ENCODE data around the gene BAHCC1.
A peak's percentile ranks its signal among the peaks of the same experiment; 100 is the strongest.

Gene BAHCC1

GRCh38 chr17:81365601-81366585 lies 29.4 kb upstream of the BAHCC1 start:
- DNase-seq: no peak
- intact Hi-C loops (cut with DNase I): no loop called here

- intact Hi-C loops (cut with DNase I): no loop called here
Measured at GRCh38 chr17:81366648-81367047, 28.6 kb upstream of the BAHCC1 start.

DNA sequence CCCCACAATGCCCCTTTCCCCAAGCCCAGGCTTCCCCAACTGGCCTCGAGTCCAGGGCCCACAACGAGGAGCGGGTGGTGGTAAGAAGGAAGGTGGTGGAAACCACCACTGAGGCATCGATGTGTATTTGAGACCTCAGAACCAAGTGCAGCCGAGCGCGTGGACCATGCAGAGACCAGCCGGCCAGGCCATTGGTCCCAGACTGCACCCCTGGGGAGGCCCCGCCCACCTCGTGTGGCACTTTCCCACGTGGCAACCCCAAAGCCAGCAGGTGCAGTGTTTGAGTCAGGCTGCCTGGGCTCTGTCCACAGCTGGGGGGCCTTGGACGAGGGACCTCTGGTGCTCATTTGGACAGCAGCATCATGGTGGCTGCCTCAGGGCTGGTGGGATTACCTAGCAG lies 28.1 kb upstream of the BAHCC1 start:
- no peak for DNase-seq
- intact Hi-C loops (cut with DNase I): no loop called here

More at GRCh38 chr17:81366648-81367047, 28.6 kb upstream of the BAHCC1 start:
- DNase-seq: no peak

DNA sequence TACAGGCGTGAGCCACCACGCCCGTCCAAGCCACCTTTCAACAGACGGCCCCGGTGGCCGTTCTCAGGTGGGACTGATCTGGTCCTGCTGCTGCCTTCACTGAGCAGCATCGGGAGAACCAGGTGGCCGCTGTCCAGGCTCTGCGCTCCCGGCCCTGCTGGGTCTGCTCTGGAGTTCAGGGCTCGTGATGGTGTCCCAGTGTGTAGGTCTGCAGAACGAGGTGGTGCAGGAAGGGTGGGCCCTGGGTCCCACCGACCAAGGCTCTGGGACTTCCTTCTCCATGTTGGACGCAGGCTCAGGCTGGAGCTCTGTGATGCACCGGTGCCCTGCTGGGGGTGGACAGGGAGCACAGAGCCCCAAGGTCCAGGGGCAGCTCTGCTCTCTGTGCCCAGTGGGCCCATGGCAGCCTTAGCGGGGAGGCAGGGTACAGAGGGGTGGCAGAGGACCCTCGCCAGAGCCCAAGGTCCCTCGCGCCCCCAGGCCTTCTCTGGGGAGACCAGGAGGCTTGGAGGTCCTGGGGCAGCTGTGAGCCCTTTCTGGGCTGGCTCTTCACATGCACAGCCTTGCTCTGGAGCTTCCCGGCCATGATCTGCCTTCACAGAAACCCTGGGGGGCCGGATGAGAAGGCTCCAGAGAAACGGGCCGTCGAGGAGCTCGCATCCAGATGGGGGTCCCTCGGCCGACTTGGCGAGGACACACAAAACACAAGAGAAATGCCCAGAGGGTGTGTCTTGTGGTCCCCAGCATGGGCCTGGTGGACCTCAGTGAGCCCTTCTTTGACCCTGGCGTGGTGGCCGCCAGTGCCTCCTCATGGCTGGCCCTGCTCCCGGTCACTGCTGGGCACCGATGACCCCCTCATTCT lies 26.9 kb upstream of the BAHCC1 start:
- intact Hi-C loops (cut with DNase I): no loop called here
- no peak for DNase-seq

- DNase-seq: no peak
- intact Hi-C loops (cut with DNase I): no loop called here
Measured at GRCh38 chr17:81370294-81370693, 25.0 kb upstream of the BAHCC1 start.

DNA sequence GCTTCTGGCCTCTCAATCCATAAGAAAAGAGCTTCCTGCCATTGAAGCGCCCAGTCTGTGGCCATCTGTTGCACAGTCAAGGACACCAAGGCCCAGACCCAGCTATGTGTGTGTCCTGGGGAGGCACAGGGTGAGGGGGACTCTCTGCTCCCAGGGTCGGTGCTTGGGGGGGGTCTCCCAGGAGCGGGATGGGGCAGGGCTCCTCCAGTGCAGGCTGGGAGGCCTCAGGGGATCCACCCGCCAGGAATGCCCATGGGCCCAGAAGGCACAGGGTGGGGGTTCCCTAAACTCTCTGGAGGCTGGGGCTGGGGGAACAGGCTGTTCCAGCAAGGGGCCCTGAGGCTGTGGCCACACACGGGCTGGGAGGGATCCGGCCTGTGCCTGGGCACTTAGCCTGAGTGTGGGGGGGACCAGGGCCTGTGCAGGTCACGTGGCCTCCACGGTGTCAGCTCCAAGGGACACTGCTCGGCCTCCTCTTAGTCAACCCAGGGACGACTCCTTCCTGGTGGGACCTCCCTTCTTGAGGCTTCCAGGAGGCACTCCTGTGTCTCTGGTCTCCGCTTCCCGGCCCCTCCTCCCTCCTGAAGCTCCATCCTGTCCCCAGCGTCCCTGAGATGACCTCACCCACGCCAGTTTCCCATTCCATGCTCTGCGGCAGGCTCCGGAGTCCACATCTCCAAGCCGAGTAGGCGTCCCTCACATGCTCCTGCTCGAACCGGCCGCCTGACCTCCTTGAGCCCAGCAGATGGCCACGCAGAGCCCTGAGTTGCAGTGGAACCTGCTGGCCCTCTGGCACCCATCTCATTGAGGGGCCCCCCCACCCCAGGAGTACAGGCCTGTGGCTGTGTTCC lies 23.1 kb upstream of the BAHCC1 start:
- DNase-seq: peak; percentile 32 to 91 (median 79)
- intact Hi-C loops (cut with DNase I): no loop called here

DNA sequence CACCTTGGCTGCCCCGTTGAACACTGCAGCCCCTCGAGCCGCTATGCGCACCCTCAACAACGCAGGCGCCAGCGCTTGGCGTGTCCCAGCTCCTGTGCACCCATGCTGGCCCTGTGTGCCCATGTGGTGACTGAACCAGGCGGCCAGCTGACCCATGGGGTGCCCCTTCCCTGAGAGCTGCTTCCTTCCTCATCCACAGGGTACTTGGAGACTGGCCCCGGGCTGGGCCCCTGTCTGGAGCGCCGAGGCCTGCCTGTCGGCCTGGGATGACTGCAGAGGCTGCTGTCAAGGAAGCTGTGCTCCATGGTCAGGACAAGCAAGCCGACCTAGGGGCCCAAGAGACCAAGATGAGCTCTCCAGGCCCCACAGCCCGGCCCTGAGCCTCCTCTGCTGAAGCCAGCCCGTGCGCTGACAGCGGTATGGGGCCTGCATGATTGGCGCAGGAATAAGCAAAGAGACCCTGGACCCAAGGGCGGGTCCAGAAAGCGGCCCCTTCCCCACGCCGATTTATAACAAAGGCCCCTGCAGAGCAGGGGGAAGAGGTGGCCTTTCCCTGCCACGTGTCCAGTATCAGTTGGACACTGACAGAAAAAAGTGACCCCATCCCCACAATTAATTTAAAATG lies 21.6 kb upstream of the BAHCC1 start:
- intact Hi-C loops (cut with DNase I): no loop called here
- DNase-seq: peak in 10 of 42 donors; percentile 25 to 58 (median 35)

- DNase-seq: no peak
- intact Hi-C loops (cut with DNase I): no loop called here
Measured at GRCh38 chr17:81374890-81375289, 20.4 kb upstream of the BAHCC1 start.

- intact Hi-C loops (cut with DNase I): no loop called here
- peak in 1 of 42 donors; percentile 1 for DNase-seq
Measured at GRCh38 chr17:81376946-81377714, 18.1 kb upstream of the BAHCC1 start.

DNA sequence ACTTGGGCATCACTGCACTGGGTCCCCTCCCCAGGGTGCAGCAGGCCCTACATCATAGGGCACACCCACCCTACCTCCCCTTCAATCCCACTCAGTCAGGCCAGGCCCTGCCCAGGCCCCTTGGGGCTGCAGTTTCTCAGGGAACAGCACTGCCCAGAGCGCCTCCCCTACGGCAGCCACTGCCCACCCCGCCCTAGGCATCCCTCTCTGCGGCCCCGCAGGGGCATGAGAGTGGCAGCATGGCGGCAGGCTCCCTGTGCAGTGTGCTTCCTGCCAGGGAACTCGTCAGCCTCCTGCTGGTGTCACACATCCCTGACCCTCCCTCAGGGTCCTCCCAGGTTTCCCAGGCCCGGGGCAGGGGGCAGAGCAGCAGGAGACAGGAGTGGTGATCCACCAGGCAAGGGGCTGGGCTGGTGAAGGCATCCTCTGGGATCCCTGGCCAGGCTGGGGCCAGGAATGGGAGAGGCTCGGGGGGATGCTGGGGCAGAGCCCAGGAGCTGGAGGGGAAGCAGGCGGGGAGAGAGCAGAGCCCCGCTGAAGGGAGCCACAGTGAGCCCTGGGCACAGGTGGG lies 16.2 kb upstream of the BAHCC1 start:
- DNase-seq: no peak
- intact Hi-C loops (cut with DNase I): no loop called here

DNA sequence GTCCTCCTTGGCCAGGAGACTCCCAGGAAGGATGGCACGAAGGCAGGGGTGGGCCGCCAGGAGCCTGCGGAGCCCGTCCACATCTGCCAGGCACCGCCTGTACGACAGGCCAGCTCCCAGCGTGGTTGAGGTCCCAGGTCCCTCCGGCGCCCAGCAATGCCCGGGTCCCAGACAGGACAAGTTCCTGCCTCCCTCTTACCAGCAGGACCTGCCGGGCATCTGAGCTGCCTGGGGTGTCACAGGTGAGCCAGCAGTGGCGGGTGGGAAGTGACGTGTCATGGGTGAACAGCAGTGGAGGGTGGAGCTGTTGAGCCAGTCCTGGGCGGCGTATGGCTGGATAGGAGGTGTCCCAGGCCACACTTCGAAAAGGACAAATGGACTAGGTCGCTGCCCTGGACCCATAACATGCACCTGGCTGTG lies 15.7 kb upstream of the BAHCC1 start:
- DNase-seq: peak in 2 of 42 donors; percentile 16 to 42
- intact Hi-C loops (cut with DNase I): no loop called here

GRCh38 chr17:81380131-81380530 lies 15.1 kb upstream of the BAHCC1 start:
- intact Hi-C loops (cut with DNase I): no loop called here
- no peak for DNase-seq

DNA sequence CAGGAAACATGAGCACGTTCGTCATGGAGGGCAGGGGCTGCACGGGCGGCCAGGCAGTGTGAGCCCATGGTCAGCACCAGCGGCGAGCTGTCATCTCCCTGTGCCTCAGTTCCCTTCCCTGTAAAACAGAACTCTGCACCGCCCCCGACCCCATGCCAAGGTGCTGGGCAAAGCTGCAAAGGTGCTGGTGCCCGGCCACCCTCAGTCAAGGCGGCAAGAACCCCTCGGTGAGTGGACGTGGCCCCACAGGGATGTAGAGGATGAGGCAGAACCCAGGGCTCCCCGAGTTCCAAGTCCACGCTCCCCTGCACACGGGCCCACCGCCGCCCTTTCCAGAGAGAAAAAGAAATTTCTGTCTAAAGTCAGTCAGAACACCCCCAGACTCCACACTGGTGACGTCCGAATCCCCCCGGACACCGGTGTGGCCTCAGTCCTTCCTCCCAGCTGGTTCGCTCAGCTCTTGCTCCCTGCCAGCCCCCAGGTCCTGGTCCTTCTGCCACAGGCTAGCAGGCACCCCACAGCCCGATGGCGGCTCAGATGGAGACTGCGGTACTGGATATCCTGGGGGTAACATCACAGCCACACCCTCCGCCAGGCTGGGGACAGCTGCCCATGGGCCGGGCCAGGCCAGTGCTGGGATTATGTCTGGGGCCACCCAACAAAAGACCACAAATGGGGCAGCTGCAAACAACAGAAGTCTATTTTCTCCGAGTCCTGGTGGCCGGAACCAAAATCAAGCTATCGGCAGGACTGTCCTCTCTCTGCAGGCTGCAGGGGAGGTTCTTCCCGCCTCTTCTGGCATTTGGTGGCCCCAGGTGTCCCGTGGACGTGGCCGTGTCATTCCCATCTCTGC lies 14.4 kb upstream of the BAHCC1 start:
- peak in 29 of 42 donors; percentile 36 to 85 (median 63) for DNase-seq
- intact Hi-C loops (cut with DNase I): no loop called here

DNA sequence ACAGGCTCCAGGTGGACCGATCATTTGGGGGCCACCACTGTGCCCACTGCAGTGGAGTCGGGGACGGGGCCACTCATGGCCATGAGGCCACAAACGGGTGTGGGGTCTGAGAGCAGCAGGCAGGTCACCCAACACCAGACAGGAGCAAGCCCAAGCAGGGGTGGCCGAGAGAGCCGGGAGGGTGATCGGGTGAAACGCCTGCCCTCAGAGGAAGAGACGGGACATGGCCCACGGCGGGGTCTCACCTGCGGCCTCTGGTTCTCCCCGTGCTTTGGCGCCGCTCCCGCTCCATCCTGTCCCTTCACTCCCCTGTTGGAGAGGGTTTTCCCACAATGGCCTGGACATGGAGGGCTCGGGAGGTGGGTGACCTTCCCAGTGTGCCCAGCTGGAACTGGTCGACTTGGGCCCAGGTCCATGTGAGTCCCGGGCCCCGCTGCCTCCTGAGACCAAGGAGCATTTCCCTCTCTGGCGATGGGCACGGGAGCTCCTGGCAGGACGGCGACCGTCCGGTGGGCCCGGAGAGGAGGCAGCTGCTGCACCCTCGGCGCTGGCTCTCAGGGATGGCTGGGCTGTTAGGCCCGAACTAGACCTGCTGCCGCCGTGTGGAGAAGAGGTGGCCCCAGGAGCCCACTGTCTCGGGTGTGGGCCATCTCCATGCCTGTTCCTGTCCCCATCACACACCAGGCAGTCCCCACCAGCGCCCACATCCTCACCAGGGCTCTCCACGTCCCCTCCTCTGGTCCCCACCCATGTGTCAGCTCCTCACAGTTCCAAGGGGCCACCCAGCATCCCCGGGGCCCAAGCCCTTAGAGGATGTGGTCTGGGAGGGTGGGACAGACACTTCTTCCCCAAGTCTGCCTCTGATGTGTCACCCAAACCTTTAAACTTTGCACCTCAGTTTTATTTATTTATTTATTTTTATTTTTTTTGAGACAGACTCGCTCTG lies 13.4 kb upstream of the BAHCC1 start:
- DNase-seq: peak in 8 of 42 donors; percentile 27 to 70 (median 51)
- intact Hi-C loops (cut with DNase I): no loop called here

- intact Hi-C loops (cut with DNase I): no loop called here
- no peak for DNase-seq
Measured at GRCh38 chr17:81382851-81383250, 12.4 kb upstream of the BAHCC1 start.

Measured in head of caudate nucleus (tissue), 42 donors.